ENCODE data around the gene UTP14A. TPM values are rescaled to one million over a fixed set of nuclear protein-coding genes. Genes with fewer than 3 reads are reported as not detected.

Gene UTP14A
- total RNA-seq, 1 donor from 2014 or later = 32.0 TPM

DNA sequence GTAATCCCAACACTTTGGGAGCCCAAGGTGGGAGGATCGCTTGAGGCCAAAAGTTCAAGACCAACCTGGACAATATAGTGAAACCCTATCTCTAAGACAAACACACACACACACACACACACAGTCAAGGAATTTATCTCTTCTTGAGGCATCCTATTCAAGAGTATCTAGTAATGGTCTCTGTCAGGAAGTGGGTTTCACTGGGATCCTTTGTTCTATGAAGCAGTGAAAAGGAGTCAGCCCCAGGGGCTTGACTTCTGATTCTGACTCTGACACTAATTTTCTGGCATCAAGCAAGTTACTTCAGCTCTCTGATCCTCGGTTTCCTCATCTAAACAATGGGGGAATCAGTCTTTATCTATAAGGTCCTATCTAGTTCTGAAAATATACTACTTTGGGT, 34.8 kb downstream of the UTP14A start:
- intact Hi-C loops (cut with micrococcal nuclease) = no loop called here

GRCh38 chrX:129945131-129945530, 39.2 kb downstream of the UTP14A start:
- intact Hi-C loops (cut with micrococcal nuclease) = no loop called here

- intact Hi-C loops (cut with micrococcal nuclease) = loop anchor here (2.0 kb wide), 1 partner anchor 30 kb away; the partner anchor contains the start of gene BCORL1
Observed at GRCh38 chrX:129953334-129953648, 47.3 kb downstream of the UTP14A start.

- intact Hi-C loops (cut with micrococcal nuclease) = loop anchor here (2.0 kb wide), 1 partner anchor 29 kb away; the partner anchor contains the start of gene BCORL1
Observed at GRCh38 chrX:129953881-129954280, 47.9 kb downstream of the UTP14A start.

DNA sequence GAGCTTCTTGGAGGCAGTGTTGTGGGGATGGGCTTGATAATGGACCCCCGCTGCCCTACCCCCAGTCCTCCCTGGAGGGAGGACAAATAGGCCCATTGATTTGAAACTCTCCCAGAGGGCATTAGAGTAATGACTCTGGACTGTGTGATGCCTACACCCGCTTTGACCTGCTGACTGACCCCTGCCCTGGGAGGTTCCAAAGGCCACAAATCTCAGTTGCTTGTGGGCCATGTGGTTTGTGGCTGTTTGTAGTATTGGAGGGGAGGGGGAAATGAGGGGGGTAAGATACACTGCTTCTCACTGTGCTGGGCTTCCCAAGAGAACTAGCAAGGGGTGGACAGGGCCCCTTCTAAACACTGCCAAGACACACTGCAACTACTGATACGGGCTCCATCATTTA, 48.8 kb downstream of the UTP14A start:
- intact Hi-C loops (cut with micrococcal nuclease) = no loop called here

GRCh38 chrX:129955682-129956081, 49.7 kb downstream of the UTP14A start:
- intact Hi-C loops (cut with micrococcal nuclease) = no loop called here

- intact Hi-C loops (cut with micrococcal nuclease) = no loop called here
Observed at GRCh38 chrX:129956145-129956544, 50.2 kb downstream of the UTP14A start.

DNA sequence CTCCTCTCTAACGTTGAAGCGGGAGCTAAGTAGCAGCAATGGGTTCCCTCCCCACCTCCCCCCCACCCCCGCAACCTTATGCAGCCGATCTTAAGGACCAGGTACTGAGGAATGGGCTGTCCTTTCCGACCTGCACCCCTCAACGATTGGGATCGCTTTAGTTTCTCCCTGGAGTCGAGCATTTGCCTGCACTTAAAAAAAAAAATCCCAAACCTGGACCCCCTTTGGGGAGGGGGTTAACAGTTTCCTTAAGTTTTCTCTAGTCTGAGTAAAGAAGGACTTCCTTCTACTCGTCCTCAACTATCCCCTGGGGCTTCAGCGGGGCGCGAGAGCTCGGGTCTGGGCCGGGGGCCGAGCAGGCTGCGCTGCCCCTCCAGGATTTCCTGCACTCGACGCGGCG, 50.8 kb downstream of the UTP14A start:
- intact Hi-C loops (cut with micrococcal nuclease) = loop anchor here (1.0 kb wide), 1 partner anchor 24 kb away; no protein-coding TSS in a partner anchor

DNA sequence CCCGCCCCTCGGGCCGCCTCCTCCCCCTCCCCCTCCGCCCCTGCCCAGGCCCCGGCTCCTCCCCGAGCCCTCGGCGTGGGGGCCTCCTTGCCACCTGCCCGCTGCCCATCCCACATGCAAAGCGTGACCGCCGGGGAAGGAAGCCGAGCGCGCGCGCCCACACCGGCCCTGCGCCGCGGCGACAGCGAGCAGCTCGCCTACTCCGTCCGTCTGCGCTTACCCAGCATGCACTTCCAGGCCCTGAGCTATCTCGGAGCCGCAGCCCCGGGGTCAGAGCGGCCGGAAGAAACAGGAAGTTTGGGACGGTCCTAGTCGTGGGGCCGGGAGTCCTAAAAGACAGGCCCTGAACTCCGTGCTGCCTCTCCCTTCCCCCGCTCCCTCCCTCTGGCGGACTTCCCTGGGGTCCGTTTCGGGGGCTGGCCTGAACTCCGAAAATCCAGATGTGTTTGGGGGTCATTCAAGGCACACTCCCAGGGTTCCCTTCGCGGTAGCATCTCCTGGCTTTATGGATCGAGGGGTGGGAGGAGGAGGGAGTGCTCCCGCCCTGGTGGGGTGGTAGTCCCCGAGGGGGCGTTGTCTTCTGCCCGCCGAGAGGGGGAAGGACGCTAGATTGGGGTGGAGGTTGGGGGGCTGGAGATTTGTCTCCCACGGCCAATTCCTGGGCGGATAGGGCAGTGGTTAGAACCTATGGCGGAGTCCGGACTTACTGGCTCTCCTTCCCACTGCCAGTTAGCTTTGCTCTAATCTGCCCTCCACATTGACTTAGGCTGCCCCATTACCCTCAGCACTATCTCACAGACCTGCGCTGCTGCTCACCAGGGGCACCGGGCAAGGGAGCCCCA, 51.5 kb downstream of the UTP14A start:
- intact Hi-C loops (cut with micrococcal nuclease) = loop anchor here (1.0 kb wide), 1 partner anchor 25 kb away; no protein-coding TSS in a partner anchor

DNA sequence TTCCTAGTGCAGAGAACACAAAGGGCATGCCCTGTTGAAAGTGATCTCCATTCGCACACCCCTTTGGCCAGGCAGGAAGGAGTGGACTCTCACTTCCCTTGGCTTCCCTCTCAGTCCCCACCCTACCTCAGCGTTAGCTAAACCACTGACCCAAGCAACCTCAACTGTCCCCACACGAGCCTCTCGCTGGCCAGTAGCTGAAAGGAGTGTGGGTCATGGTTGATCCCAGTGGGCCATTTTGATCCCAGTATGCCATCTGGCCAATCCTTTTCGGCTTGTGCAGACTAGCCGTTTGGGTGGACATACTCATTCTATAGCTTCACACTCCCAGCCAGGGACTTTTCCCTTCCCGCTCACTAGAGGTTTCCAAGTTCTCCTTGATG, 52.1 kb downstream of the UTP14A start:
- intact Hi-C loops (cut with micrococcal nuclease) = no loop called here

- intact Hi-C loops (cut with micrococcal nuclease) = no loop called here
Observed at GRCh38 chrX:129958814-129959492, 53.0 kb downstream of the UTP14A start.

- intact Hi-C loops (cut with micrococcal nuclease) = no loop called here
Observed at GRCh38 chrX:129959493-129959832, 53.5 kb downstream of the UTP14A start.

DNA sequence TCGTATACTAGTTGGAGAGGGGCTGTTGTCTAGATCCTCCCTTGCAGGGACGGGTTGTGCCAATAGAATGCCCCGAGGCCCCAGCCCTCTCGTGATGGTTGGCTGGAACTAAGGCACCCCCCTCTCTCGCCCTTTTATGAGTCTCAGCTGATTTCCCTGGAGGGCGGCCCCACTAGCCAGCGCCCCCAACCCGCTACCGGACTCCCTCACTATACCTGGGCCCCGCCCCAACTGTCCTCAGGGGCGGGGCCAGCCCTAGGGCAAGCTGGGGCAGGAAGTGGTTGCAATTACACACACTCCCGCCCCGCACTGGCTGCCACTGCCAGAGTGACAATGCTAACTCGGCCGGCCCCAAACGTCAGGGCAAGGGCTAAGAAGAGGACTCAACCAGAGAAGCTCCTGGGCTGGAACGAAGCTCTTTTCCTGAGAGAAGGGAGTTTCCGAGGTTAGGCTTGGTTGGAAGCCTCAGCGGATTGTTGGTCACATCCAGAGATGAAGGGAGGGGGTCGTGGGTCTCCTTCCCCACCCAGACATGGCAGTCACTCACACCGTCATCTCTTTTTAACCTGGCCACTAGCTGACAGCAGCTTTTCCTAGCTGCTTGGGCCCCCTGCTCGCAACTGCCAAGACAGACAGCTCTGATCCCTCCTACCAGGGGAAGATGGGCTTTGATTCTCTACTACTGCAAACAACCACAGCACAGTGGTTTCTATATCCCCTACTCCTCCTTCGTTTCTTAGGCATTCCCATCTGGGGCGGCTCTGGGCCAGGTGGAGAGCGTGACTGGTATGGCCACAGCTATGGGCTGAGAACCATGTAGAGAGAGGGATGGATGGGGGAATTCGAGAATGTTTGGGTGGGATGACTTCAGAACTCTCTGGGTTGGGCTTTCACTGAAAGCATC, 55.5 kb downstream of the UTP14A start:
- intact Hi-C loops (cut with micrococcal nuclease) = loop anchor here (1.0 kb wide), 6 partner anchors 9 to 941 kb away; partner anchors contain the start of genes BCORL1 and ZNF280C

GRCh38 chrX:129963729-129964128, 57.8 kb downstream of the UTP14A start:
- intact Hi-C loops (cut with micrococcal nuclease) = no loop called here

- intact Hi-C loops (cut with micrococcal nuclease) = no loop called here
Observed at GRCh38 chrX:129965166-129965565, 59.2 kb downstream of the UTP14A start.

DNA sequence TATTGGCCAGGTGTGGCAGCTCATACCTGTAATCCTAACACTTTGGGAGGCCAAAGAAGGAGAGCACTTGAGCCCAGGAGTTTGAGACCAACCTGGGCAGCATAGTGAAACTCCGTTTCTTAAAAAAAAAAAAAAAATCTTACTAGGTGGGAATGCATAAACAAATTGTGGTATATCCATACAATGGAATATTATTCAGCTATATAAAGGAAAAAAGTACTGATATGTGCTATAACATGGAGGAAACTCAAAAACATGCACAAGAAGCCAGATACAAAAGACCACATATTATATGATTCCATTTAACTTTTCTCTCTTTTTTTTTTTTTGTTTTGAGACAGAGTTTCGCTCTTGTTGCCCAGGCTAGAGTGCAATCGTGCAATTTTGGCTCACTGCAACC, 63.0 kb downstream of the UTP14A start:
- intact Hi-C loops (cut with micrococcal nuclease) = no loop called here

DNA sequence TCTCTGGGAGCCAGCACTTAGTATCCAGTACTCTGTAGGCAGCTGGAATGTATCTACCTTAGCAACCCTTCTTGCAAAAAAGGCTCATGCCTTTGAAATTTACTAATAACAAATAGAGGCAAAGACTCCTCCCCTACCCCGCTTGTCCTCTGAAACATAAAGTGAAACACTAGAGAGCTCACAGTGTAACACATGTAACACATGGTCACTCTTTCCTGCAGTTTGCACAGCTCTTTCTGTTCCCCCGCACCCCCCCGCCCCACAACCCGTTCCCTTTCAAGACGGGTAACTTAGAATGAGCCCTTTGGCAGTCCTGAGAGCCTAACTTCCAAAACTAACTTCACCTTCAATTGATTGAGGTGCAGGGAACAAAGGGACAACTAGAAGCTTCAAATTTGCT, 70.5 kb downstream of the UTP14A start:
- intact Hi-C loops (cut with micrococcal nuclease) = no loop called here

Measured in T-helper 1 cell treated with Interleukin-12 subunit alpha and Interleukin-12 subunit beta and Interleukin-4 antibody, amounts not matched to agents 30 ng/mL and 1 ng/mL, for 36 hours (primary cell).